ENCODE data around the gene PSMB11.
"Not testable (repeated sequence)": the region's sequence is repeated elsewhere in the genome, so short reads cannot be mapped to it uniquely, and the experiment has no call there.

PSMB11 gene

DNA sequence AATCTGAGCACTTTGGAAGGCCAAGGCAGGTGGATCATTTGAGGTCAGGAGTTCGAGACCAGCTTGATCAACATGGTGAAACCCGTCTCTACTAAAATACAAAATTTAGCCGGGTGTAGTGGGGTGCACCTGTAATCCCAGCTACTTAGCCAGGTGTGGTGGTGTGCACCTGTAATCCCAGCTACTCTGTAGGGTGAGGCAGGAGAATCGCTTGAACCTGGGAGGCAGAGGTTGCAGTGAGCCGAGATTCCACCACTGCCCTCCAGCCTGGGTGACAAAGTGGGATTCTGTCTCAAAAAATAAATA lies 28.3 kb upstream of the PSMB11 start:
- not testable (repeated sequence) for DNase-seq (ENCODE audit: low read depth)

DNA sequence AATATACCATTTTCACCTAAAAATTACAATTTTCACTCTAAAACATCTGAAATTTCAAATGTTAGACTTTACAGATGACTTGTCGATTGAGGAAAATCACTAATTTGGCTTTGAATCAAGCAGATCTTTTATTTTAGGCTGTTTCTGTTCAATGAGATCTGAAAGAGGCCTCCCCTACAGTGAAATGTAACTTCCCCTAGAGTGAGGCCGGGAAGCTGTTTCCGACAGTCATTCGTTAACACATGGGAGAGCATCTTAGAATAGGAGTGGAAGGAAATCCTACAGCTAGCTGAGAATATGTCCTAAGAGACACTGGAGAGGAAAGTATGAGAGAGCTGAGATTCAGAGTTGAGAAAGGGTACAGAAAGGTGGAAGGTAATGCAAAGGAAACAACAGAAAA lies 26.4 kb upstream of the PSMB11 start:
- no peak for DNase-seq (ENCODE audit: low read depth)

DNA sequence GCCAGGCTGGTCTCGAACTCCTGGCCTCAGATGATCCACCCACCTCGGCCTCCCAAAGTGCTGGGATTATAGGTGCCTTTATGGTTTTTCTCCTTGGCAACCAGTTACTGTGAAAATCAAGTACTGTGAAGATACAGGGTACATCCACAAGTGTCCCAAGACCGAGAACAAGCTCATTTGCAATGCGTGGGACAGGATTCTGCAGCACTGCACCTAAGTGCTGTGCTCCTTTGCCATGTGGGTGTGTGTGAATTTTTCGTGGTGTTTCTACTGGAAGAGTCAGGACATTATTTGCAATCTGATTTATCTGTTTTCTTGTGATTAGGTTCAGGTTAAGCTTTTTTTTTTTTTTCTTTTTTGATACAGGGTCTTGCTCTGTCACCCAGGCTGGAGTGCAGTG lies 24.9 kb upstream of the PSMB11 start:
- no peak for DNase-seq (ENCODE audit: low read depth)

DNA sequence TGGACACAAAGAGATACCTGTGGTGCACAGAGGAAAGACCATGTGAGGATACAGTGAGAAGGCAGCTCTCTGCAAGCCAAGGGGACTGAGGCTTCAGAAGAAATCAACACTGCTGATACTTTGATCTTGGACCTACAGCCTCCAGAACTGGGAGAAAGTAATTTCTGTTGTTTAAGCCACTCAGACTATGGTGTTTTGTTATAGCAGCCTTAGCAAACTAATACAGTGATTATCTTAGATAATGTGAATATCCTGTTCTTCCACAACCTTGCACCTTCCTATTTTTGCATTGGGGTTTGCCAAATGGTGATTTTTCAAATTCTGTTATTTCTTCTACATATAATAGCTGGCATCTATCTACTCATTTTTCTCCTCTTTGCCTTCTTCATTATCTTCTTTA lies 23.9 kb upstream of the PSMB11 start:
- no peak for DNase-seq (ENCODE audit: low read depth)

DNA sequence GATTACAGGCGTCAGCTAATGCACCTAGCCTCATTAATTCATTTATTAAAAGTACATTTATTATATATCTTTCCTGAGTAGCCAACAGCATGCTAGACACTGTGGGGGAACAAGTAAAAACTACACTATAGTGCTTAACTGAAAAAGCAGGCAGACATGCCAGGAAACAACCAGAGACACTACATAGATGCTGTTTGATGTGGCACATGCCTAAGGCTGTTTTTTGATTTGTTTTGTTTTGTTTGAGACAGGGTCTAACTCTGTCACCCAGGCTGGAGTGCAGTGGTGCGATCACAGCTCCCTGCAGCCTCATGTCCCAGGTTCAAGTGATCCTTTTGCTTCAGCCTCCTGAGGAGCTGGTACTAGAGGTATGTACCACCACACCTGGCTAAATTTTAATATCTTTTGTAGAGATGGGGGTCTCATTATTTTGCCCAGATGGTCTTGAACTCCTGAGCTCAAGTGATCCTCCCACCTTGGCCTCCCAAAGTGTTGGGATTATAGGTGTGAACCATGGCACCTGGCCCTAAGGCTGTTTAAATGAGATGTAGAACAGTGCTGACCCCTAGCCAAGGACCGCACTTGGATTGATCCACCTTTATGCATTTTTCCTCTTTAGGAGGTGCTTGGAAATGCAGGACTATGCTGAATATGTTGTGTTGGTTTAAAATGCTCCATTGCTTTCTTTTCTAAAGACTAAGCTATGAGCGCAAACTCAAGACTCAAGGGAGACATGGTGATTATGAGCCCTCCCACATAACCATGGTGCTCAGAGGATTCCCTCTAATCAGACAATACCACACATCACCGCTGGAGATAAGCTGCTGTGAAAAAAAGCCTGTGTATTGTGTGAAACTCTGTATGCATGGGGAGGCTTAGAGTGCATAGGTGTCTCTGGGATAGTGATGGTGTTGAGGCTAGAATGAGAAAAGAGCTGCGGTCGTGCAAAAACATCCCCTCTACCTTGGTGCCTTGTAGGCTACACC lies 21.6 kb upstream of the PSMB11 start:
- peak; percentile 14 for DNase-seq (ENCODE audit: low read depth)

DNA sequence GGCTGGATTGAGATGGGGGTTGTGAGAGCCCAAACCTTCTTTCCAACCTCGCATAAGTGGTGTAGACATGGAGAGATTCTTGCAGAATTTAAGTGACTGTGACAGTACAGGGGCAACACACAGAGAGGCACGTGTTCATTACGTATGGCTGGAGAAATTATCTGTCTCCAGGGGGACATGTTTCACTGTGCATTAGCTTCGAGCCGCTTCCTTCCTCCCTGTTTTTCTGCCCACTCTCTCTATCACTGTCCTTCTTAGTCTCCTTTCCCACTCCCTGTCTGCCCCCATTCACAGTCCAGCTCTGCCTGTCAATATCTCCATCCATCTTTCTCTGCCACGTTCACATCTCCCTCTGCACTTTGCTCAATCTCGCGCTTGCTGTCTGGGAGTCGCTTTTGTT lies 20.6 kb upstream of the PSMB11 start:
- no peak for DNase-seq (ENCODE audit: low read depth)

DNA sequence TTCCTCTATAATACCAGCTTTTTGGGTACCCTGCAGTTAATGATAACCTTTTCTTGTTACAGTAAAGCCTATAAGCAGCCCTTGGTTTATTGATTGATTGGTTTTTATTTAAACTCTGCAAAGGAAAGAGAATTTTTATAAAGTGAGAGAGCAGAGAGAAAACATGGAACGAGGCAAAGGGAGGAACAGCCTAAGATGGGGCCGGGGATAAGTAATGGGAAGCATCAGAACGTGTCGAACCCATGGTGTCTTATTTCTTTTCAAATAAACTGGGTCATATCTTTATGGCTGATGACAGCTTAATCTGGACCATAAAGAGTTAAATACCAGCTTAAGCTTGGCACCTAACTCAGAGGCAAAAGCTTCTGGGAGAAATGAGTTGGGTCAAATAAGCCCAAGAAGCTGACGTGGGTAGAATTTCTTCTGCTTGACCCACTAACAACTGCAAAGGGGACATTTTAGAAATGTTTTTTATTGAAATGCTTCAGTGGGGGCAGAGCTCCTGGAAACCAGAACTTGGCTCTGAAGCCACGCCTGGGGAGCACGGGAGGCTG lies 20.0 kb upstream of the PSMB11 start:
- no peak for DNase-seq (ENCODE audit: low read depth)

DNA sequence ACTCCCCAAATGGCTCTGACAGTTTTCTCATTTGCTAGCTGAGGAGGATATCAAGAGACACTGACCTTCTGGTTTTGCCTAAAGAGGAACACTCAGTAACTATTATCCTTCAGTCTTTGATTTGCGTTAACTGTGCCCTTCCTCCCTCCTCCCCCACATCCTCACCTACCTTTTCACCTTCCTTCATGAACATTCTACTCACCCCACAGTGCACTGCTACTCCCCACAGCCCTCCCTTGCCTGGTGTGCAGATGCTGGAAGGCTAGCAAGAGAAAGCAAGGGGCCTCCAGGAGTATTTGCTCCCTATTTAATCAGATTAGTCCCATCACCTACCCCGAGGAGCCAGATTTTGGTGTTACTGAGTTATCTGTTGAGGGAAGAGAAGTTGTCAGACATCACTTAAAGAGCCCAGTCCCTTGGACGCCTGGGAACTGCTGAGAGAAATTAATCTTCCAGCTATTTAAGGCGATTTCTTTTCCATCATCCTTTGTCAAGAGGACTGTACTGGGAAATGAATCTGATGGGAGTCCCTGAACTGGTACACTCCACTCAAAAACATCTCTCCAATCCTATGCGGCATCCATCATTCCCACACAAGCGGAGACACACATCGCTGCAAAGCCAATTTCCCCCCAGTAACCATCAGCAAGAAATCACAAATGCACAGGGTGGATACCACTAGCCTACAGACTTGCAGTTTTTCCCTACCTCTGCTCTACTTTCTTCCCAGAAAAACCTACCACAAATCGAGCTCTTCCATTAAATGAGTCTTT lies 18.8 kb upstream of the PSMB11 start:
- no peak for DNase-seq (ENCODE audit: low read depth)

DNA sequence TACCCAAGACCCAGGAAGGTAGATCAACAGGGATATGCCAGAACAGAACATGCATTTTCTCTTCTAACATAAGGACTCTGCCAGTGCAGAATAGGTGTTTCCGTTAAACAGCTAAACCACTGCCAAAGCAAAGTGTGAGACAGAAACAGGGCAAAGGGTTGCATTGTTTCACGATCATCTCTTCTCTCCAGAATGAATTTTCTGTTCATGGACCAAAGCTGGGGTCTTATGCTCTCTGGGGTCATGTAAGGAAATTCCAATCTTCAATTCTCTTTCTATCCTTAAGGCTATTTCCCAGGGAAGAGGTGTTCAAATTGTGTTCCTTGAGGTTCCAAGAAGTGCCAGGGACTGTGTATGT lies 18.2 kb upstream of the PSMB11 start:
- no peak for DNase-seq (ENCODE audit: low read depth)

DNA sequence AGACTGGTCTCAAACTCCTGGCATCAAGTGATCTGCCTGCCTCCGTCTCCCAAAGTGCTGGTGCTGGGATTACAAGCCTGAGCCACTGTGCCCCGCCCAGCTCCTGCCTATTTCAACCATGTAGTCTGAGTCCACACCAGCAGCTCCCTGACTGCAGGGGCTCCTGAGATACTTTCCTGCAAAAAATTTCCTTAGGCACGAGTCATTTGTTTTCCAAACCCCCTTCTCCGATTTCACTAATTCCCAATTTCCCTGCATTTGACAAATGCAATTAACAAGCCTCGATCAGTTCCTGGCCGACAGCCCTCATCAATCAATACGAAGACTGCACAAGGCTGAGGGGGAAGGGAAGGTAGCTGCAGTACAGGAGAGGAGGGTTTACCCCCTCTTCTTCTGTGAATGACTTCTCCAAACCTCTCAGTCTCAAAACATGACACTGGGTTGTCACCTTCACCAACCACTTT lies 17.4 kb upstream of the PSMB11 start:
- DNase-seq (ENCODE audit: low read depth) = no peak

DNA sequence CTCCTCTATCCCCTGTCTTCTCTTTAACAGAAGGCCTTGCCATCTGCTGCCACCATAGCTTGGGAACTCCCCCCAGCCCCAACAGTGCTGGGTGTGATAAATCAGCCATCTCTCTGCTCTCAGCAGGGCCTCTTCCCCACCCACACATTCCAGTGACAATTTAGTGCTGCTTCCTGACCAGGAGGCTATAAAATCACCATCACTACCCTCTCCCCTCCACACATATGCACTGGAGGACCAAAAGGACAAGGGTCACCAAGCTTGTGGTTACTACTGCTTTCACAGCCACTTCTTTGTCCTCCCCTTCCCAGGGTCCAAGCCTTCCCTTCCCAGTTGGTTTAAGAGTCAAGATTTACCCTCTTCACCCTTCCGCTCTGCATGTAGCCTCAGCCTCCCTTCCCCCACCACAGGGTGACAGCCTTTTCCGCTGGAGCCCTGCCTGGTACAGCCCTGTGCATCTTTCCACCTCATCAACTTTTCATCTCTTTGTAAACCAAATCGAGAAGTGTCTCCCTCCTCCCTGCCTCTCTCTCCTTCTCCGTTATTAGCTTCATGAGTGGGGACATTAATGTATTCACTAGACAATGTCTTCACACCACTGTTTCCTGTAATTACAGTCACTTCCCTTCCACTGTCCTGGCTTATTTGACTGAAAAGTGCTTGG lies 16.7 kb upstream of the PSMB11 start:
- DNase-seq (ENCODE audit: low read depth) = no peak

DNA sequence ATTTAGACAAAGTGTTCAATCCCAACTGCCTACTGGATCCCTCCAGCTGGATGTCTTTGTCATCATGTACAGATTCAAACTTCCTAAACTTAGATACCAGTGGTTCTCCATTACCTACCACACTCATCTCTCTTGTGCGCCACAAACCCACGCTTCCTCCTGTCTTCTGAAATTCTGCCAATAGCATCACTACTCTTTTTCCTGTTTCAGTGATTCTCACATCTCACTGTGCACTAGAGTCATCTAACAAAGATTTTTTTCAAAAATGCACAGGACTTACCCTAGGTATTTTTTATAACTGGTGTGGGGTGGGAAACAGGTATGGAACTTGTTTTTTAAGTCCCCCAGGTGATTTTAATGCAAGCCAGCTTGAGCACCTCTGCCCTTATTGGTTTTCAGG lies 13.2 kb upstream of the PSMB11 start:
- no peak for DNase-seq (ENCODE audit: low read depth)

DNA sequence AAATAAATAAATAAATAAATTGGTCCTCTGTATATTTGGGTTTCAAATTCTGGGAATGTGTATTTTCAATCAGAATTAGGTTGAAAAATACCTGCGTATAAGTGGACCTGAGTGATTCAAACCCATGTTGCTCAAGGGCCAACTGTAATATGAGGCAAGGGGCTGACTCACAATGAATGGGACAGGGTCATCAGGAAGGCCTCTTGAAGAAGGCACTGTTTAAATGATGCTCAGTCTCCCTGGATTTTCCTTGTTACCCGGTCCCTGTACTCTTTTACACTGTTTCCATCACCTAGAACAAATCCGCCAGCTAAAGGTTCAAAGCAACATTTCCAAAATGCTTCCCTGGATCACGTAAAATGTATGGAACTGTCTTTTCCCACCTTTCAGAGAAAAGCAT lies 11.1 kb upstream of the PSMB11 start:
- peak; percentile 30 for DNase-seq (ENCODE audit: low read depth)

DNA sequence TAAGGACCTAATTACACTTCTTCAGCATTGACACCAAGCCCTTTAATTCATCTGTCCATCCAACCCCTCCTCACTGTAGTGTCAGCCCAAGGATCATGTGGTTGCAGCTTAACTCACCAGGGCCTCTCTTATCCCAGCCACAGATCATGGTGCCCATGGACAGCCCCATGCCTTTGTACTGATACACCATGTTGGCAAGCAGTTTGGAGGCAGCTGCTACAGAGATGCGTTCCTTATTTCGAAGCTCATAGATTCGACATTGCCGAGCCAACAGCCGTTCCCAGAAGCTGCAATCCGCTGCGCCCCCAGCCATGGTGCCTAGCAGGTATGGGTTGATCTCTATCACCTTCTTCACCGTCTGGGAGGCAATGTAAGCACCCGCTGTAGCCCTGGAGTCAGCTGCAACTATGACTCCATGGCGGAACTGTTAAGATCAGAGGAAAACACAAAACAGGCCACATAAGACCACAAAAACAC lies 8.7 kb upstream of the PSMB11 start:
- no peak for DNase-seq (ENCODE audit: low read depth)

DNA sequence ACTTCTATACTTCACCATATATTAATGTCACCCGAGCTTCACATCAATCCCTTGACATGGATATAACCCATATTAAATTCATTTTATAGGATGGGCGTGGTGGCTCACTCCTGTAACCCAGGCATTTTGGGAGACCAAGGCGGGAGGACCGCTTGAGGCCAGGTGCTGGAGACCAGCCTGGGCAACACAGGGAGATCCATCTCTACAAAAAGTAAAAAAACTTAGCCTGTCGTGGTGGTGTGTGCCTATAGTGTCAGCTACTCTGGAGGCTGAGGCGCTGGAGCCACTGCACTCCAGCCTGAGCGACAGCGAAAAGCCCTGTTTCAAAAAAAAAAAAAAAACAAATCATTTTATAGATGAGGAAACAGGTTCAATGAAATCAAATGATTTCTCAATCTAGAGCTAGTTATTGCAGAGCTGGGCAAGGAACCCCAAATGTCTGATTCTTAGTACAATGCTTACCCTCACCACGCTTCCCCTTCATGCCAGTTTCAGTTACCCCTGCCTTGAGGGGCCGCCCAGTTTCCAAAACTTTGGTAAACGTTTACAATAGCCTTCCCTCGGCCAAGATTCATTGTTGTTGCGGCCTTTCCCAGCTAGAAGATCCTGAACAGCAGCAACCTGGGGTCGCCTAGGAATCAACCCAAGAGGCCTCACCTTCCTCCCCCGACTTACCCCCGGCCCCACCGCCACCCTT lies 8.1 kb upstream of the PSMB11 start:
- DNase-seq (ENCODE audit: low read depth) = no peak

DNA sequence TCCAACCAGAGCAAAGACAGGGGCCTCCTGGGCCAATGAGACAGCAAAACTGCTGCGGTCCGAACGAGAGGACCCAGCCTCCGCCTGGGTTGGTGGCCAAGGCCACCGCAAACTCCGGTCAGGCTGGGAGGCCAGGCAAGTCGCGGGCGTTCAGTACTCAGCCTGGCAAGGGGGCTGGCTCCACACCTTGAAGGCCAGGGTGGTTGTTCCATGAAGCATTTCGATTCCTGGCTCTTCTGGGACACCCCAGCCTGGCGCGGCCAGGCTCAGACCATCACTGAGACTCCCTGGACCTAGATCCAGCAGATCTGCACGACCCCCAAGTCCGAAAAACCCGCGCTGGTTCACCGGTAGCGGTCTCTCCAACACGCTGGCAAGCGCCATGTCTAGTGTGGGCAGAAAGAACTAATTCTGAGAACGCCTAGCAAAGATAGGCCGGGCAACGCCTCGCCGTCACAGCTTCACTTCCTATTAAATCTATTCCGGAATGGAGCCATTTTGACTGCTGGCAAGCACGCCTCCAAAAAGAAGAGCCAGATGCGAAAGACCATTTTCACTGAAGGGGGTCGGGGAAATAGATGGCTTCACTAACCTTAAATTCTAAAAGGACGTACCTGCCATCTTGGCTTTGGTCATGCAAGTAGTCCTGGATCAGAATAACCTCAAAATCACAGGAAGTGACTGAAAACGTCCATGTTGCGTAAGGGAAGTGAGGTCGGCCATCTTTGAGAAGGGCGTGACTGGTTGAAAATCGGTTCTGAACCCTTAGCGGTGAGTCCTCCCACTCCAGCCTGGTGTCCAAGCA lies 7.3 kb upstream of the PSMB11 start, which contains the start of gene PSMB5:
PSMB5 (minus strand) TSS at position 403 of the 805 bp plus-strand sequence; CDS start at position 384, 19 bp downstream.
- DNase-seq (ENCODE audit: low read depth) = peak; percentile 96

DNA sequence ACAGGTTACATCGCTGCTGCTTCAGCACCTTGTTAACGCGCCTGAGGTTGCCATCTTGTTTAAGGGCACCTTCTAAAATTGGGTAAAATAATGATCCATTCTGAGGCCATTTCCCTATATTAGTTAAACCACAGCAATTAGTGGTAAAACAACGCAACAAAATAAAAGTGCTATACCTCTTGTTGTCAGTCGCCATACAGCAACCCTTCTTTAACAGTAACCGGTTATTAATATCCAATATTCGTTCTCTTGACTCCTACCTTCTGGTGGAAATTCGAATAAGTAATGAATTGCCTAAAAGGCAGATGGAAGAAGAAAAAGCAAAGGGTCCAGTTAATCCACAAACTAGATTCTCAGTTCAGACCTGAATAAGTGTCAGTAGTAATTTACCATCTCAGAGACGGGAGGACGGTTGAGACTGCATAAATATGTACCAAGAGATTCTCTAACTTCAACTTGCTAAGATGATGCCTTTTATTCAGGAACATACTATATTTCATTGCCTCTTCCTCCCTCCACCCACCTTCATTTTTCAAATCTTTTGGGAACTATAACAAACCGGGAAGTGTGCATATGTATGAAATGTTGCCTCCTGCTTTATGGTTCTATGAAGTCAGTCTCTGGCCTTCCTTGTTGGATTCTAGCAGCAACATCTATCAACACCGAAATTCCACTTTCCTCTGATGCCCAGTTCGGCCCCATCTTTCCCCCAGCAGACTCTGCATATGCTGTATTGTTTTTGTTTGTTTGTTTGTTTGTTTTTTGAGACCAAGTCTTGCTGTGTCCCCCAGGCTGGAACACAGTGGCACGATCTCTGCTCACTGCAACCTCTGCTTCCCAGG lies 6.5 kb upstream of the PSMB11 start:
- DNase-seq (ENCODE audit: low read depth) = no peak

DNA sequence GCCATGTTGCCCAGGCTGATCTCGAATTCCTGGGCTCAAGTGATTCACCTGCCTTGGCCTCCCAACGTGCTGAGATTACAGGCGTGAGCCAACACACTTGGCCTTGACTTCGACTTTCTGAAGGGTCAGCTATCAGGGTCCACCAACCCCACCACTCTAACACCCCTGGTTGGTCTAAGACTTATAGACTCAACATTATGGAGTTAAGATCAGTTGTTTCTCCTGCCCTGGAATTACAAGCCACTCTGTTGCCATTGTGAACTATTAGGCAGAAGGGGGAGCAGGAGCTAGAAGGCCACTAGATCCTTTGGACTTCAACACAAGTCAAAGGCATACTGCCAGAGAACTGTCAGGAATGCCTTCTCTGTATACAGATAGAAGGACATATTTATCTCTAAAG lies 1.9 kb upstream of the PSMB11 start:
- no peak for DNase-seq (ENCODE audit: low read depth)

DNA sequence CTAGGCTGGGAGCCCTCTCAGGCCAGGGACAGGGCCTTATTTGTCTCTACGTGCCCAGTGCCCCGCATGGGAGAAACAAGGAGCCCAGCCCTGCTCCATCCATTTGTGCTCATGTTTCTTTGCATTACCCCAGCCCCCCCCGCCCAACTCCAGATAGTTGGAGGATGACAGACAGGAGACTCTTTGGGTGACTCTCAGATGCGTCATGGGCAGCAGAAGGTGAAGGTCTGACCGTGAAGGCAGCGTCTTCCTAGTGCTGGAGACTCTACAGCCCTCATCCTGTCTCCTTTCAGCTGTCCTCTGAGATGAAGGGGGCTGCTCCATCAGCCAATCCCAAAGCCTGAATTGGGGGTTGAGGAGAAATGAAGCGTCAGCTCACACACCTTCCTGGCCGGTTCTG lies 283 bp upstream of the PSMB11 start:
- DNase-seq (ENCODE audit: low read depth) = no peak

DNA sequence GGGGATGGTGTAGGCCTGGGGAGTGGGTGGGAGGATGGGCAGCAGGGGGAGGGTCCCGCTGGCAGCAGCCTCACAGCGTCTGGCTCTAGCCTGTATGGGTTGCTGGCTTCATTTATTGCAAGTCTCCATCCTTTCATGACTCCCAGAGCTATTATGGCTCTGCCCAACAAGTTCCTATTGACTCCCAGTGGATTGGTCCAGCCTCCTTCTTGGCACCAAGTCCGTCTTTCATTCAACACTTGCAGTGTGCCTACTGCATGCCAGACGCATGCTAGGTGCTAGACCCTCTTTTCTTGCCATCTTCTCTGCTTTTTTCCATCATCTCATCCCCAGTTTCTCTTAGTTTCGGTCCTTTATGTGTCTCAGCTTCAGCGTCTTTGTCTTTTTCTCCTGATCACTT lies 1.1 kb downstream of the PSMB11 start:
- DNase-seq (ENCODE audit: low read depth) = no peak

Measured in amniotic epithelial cell (primary cell).